Measurements from ENCODE around the gene PIPOX.
"Not testable (repeated sequence)": the region's sequence is repeated elsewhere in the genome, so short reads cannot be mapped to it uniquely, and the experiment has no call there.

The PIPOX gene

DNA sequence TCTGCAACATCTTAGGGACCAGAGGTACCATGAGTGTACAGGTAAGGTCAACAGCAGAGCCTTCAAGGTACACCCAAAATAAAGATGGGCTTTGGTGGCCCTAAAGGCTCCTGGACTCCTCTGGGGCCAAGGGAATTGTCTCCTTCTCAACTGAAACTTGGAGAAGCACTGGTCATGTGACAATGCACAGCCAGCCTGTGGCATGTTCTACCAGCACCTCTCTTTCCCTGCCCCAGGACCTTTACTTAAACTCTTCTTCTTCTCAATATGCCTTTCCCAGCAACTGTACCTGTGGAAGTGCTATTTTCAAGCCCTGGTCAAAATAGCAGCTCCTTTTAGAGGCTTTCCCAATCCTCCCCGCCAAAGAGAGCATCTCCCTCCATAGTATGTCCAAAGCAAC is 28.4 kb downstream of the PIPOX start:
- in situ Hi-C loops (cut with HindIII; ENCODE audit: low sequenced_read_pairs): loop anchor here (5.0 kb wide), 1 partner anchor 49 kb away; no protein-coding TSS in a partner anchor

DNA sequence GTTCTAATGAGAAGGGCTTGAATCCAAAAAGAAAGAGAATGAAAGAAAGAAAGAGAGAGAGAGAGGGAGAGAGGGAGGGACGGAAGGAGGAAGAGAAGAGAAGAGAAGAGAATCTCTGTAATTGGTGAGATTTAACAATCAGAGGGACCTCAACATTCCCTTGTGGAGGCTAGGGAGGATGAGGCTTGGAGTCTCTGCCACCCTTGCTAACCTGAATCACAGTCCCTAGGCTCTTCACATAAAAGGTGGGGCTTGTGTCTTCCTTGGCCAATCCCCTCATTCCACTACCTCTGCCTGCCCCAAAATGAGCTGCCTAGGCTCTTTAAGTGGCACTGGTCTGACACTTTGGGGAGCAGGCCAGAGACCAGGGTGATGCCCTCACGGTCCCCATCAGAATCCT is 30.1 kb downstream of the PIPOX start:
- in situ Hi-C loops (cut with HindIII; ENCODE audit: low sequenced_read_pairs): loop anchor here (5.0 kb wide), 1 partner anchor 51 kb away; no protein-coding TSS in a partner anchor

DNA sequence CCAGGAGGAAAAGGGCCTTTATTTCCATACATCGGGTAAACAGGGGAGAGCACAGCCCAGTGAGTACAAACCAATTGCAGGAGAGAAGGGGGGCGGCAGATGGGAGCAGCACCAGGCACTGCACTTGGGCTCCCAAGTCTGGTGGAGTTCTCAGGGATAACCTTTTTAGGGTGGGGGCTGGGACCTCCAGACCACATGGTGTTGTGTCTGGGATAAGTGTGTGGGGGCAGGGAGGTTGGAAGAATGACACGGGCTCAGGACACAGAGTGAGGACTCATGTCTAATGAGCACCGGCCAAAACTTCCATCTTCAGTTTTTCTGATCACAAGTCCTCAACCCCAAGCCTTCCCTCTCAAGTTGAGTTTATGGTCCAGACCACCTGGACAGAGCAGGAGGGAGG is 30.6 kb downstream of the PIPOX start:
- in situ Hi-C loops (cut with HindIII; ENCODE audit: low sequenced_read_pairs): loop anchor here (5.0 kb wide), 1 partner anchor 51 kb away; no protein-coding TSS in a partner anchor

DNA sequence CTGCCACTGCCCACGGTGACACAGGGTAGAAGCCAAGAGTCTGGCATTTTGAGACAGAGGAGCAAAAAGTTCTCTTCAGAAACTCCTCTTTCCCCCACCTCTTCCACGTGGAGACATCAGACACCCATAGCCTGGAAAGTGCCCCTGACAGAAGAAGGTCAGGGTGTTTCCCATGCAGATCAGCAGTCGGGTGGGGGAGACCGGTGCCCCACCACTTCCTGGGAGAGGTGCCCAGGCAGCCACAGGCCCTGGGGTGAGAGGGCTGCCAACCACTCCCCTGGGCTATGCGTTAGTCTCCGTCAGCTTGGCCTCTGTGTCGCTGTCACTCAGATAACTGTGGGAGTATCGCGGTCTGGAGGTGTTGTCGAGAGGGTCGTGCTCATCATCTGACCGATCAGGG is 31.5 kb downstream of the PIPOX start:
- in situ Hi-C loops (cut with HindIII; ENCODE audit: low sequenced_read_pairs): loop anchor here (5.0 kb wide), 1 partner anchor 52 kb away; no protein-coding TSS in a partner anchor

DNA sequence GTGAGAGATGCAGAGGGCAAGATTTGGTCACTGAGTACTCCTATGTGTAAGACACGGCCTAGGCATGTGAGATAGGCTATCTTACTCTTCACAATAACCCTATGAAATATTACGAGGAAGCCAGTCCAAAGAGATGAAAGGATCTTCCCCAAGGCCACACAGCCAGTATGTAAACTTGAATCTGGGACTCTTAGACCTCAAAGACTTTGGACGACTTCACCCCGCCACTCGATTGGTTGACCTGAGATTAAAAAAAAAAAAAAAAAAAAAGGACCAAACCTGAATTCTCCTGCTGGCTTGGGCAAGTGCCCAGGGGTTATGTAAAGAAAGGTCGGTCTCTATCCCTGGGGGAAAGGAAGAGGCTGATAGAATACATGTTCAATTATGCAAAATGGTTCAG is 33.1 kb downstream of the PIPOX start:
- in situ Hi-C loops (cut with HindIII; ENCODE audit: low sequenced_read_pairs): loop anchor here (5.0 kb wide), 1 partner anchor 74 kb away; no protein-coding TSS in a partner anchor

DNA sequence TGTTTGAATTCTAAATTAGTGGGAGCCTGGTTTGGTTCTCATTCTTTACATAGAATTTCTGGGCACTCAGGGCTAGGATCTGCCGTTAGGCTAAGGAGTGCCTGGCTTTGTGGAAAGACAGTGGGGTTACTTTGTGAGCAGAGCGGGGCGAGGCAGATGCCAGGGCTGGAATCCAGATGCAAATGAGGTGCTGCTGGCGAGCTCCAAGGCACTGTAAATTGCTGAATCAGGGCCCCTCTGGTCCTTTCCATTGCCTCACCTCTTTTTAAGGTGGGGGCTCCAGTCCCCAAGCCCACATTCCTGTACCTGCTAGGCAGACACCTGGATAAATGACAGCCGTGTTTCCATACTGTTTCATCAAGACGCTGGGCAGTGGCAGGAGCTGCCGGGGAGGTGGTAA is 33.8 kb downstream of the PIPOX start:
- in situ Hi-C loops (cut with HindIII; ENCODE audit: low sequenced_read_pairs): loop anchor here (5.0 kb wide), 1 partner anchor 74 kb away; no protein-coding TSS in a partner anchor

DNA sequence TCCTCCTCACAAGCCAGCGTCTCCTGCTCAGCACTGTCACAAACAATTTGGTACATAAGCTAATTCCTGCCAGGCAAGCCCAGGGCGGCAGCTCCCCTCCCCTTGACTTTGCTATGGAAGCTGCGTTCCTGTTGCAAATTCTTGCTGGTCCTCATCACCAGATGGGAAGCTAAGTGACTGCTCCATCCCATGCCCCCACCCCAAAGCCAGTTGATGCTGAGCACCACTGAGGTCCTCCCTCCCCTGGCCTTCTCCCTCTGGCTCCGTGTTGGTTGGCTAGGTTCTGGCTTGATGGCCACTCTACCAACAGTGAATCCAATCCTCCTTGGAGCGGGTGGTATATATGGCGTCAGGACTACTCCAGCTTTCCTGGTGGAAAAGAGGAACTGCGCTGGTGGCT is 34.4 kb downstream of the PIPOX start:
- in situ Hi-C loops (cut with HindIII; ENCODE audit: low sequenced_read_pairs): loop anchor here (5.0 kb wide), 1 partner anchor 75 kb away; no protein-coding TSS in a partner anchor

DNA sequence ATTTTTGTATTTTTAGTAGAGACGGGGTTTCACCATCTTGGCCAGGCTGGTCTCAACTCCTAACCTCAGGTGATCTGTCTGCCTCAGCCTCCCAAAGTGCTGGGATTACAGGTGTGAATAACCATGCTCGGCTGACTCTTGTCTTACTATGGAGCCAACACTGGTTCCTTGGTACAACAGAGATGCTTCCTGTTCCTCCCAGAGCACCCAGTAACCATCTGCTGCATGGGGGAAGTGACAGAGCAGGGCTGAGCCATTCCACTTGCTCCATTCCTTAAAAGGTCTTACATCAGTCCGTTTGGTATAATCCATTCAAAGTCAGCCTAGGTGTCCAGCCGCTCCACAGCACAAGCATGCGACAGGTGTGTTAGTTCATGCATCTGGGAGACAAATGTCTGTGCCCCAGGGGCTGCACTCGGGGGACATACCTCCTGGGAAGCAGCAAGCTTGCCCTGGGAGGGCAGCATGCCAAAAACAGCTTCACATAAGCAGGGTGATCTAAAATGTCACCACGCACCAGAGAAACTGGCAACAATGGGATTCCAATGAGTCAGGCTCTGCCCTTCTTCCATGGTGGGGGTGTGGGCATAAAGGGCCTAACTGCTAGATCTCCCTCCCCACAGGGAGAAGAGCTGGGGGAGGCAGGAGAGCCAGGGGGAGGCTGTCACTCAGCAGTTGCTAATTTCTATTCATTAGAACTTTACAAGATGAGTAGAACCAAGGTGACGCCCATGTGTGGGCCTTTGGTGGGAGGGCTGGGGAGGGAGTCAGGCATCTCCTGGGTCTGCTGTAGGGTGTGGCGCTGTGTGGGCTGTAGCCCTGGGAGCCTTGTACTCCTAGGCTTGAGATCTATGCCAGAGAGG is 35.5 kb downstream of the PIPOX start:
- in situ Hi-C loops (cut with HindIII; ENCODE audit: low sequenced_read_pairs): loop anchor here (5.0 kb wide), 1 partner anchor 76 kb away; no protein-coding TSS in a partner anchor

DNA sequence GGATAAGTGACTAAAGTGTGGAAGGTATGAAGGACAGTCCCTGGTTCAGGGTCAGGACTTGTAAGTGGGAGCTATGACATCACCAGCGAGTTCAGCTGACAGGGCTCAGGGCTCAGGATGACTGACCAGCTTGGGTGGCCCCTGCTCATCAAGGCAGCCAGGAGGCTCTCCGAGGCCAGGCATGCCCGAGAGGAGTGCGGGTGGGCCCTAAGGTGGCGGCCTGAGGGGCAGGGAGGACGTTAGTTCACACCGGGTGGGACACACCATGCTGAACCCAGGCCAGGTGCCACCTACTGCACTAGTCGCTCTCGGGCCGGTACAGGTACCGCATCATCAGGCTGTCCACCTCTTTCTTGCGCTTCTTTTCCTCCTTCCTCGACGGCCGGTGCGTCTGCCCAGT is 36.5 kb downstream of the PIPOX start:
- in situ Hi-C loops (cut with HindIII; ENCODE audit: low sequenced_read_pairs): loop anchor here (5.0 kb wide), 1 partner anchor 77 kb away; no protein-coding TSS in a partner anchor

DNA sequence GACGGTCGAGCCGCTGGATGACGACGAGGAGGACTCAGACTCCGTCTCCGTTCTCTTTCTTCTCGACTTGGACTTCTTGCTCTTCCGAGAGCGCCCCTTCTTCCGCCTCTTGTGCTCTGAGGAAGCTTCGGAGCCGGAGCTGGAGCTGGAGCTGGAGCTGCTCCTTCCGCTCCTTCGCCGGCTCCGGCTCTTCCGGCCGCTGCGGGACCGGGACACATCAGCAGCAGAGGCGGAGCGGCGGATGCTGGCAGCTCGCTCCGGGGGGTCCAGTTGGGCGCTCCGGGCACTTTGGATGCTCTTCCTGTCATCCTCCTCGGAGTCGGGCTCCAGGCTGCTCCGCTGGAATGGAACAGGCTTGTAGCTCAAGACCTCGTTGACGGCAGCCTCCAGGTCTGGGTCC is 36.9 kb downstream of the PIPOX start:
- in situ Hi-C loops (cut with HindIII; ENCODE audit: low sequenced_read_pairs): loop anchor here (5.0 kb wide), 2 partner anchors 38 to 78 kb away; partner anchors contain the start of gene PIPOX

DNA sequence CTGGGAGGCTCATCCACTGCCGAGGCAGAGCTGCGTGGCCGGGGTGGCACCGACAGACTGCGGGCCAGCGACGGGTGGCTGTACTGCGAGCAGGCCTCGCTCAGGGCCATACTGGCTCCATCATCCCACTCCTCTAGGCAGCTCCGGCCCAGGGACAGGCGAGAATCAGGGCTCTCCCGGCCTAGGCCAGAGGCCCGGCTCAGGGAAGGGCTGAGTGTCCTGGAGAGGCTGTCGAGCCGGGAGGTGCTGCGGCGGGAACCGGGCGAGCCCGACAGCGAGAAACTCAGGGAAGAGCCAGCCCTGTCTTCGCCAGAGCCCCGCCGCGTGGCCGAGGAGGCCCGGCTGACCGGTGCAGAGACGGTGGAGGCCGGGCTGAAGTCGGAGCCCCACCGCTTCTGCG is 37.4 kb downstream of the PIPOX start:
- in situ Hi-C loops (cut with HindIII; ENCODE audit: low sequenced_read_pairs): loop anchor here (5.0 kb wide), 1 partner anchor 38 kb away; the partner anchor contains the start of gene PIPOX

DNA sequence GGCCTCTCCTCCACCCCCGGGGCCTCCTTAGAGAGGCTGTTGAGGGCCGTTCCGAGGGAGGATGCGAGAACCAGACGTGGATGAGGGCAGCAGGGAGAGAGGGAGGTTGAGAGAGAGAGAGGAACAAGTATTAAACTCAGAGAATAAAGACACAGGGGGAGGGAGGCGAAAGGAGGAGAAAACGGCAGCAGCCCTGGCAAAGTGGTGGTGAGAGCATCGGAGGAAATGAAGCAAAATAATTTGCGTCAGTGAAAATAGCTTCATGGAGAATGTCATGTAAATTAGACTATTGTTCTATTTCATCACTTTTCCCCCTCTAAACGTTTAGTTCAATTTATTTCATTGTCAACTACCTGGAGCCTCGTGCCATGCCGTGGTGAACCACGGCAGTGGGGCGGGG is 38.0 kb downstream of the PIPOX start:
- in situ Hi-C loops (cut with HindIII; ENCODE audit: low sequenced_read_pairs): loop anchor here (5.0 kb wide), 1 partner anchor 39 kb away; the partner anchor contains the start of gene PIPOX

DNA sequence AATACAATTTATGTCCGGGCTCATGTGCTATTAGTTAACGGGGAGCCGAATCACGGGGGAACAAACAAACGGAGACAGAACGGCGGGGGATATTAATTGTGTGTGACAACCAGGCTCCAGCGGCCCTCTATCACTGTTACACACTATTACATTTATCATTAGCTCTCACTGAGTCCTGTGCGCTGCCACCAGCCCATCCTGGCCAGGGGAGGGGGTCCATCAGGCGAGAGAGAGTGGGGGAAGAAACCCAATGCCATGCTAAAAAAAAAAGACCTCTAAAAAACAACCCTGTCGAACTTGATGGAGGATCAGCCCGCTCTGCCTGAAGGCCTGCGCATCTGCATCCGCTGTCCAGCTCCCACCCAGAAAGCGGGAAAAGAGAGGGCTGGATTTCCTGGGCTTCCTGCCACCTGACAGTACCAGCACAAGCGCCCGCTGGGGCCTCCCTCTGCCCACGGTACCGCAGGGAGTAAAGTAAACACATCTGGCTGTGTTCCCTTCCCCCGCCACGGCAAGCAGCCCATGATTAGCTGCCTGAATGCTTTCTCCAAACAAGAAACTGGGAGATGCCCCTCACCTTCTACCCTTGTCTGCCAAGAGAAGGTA is 41.7 kb downstream of the PIPOX start:
- in situ Hi-C loops (cut with HindIII; ENCODE audit: low sequenced_read_pairs): loop anchor here (5.0 kb wide), 1 partner anchor 42 kb away; the partner anchor contains the start of gene PIPOX

DNA sequence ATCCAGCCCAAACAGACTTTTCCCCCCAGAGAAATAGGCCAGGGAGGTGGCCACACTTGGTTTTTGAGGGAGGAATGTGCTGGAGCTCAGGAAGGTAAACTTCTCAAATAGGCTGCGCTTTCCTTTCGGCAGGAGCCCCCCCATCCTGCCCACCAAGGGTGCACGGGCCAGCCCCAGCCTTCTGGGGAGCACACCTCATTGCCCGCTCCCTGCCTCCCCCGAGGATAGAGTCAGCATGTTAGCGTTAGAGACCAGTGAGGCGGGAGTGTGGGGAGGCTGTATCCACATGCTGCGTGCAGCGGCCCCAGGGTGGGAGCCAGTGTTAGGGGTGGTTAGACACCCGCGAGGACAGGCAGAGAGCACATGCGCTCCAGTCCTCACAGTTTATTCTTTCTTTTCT is 42.3 kb downstream of the PIPOX start:
- in situ Hi-C loops (cut with HindIII; ENCODE audit: low sequenced_read_pairs): no loop called here

DNA sequence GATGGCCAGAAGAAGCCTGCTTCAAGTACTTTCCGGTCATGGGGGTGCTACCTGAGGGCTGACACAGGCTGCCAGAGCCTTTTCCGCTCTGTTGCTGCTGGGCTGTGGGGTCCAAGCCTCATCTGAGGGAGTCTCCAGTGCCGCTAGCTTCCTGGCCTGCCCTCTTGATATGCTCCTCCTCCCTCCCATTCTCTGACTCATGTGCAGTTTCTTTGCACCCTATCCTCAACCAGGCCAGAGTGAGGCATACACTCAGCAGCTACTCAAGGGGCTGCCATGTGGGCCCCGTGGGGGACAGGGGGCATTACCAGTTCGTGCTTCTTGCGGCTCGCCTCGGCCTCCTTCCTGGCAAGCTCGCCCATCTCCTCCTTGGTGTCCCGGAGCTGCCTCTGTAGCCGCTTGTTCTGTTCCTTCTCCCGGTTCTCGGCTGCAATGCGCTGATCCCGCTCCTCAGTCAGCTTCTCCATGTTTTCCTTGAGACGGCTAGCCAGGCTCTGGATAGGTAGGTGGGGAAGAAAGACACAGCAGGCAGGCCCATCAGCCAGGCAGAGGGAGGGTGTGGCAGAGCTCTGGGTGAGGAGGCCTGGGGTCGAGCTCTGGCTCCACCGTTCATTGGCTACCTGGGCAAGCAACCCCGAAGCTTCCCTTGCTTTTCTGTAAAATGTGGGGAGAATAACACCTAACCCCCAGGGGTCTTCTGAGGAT is 43.8 kb downstream of the PIPOX start:
- in situ Hi-C loops (cut with HindIII; ENCODE audit: low sequenced_read_pairs): no loop called here

DNA sequence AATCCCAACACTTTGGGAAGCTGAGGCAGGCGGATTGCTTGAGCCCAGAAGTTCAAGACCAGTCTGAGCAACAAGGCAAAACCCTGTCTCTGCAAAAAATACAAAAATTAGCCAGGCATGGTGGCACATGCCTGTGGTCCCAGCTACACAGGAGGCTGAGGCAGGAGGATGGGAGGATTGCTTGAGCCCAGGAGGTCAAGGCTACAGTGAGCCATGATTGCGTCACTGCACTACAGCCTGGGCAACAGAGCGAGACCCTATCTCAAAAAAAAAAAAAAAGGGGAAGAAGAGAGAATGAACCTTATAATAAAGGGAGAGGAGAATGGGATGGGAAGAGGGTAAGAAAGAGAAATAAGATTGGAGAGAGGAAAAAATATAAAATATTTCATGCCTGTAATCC is 45.8 kb downstream of the PIPOX start:
- in situ Hi-C loops (cut with HindIII; ENCODE audit: low sequenced_read_pairs): not testable (repeated sequence)

DNA sequence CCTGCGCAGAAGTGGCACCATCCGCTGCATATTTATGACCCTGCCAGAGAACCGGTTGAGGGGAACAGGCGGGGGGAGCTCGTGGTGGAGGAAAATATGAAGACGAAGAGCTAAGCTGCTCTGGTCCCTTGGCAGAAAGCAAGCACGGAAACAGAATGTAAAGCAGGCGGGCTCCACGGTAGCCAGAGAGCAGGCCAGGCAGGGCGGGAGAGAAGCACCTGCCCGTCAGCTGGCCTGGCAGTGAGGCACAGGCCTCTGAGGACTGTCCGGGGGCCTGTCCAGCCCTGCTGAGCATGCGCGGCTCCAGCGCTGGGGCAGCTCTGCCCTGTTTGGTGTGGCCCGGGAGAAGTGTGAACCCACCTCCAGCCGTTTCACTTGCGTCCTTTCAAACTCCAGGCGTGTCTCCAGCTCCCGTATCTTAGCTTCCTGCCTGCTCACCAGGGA is 46.7 kb downstream of the PIPOX start:
- in situ Hi-C loops (cut with HindIII; ENCODE audit: low sequenced_read_pairs): no loop called here

DNA sequence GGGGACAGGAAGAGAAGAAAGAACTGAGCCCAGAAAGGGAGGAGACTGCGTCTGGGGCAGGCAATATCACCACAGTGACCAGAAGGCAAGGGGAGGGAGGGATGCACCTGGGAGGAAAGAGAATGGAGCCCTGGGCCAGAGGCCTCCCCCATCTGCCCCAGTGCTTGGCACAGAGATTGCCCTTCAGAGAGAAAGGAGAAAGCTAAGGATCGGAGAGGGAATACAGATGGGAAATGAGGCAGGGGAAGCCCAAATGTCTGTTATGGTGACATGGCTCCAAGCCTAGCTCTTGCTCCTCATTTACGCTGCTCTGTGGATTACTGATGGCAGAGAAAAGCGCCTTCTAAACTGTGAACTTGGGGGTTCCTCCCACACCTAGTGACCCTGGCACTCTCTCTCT is 47.2 kb downstream of the PIPOX start:
- in situ Hi-C loops (cut with HindIII; ENCODE audit: low sequenced_read_pairs): no loop called here

DNA sequence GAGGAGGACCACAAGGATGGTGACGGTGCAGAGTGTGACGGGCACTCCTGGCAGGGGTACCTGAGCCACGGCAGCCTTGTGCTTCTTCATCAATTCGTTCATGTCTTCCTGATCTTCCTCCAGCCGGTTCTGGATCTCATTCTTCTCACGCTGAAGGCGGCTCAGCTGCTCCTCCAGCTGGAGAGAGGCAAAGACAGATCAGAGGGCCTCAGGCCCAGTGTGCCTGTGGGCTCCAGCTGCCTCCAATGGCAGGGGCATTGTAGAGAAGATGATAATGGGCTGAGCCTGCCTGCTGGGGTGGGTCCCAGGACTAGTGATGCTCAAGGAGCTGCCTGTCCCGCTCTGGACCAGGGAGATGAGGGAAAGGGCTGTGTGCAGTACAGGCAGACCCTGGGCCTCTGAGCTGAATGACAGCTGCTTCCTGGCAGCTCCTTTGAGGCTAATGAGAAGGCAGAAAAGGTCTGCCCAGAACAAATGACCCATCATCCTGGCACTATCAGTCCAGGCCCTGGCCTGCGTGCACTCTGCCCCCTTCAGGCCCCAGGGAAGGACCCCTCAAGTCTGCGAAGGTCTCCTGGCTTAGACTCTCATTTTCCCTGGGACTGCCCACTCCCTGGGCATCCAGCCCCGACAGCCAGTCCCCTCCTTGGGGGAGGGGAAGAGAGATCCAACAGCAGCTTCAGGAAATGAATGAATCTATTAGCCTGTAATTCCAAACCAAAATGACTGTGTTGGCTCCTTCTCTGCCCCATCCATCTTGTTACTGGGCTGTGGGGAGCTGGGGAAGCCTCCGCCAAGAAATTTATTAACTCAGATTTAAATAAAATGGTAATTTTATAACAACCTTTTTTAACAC is 48.0 kb downstream of the PIPOX start:
- in situ Hi-C loops (cut with HindIII; ENCODE audit: low sequenced_read_pairs): no loop called here
